Fibroblast of villous mesenchyme (primary cell): ENCODE measurements around the gene ZNF443. TPM values are rescaled to one million over a fixed set of nuclear protein-coding genes. Genes with fewer than 3 reads are reported as not detected.
"Not testable (repeated sequence)": the region's sequence is repeated elsewhere in the genome, so short reads cannot be mapped to it uniquely, and the experiment has no call there.

ENCODE experiments used
- DNase-seq: peaks from one replicate; pipeline ENCODE4 v3.0.0-alpha.2; 2010; ENCODE audit warnings: low read depth
- H3K4me3 ChIP-seq: 2 replicates; pipeline ENCODE4 v1.5.1; 2011; ENCODE audit warnings: low read depth, mild to moderate bottlenecking, low read length
- CTCF ChIP-seq: IDR thresholded peaks from 2 replicates; pipeline ENCODE4 v1.5.1; 2012; ENCODE audit warnings: low read depth, mild to moderate bottlenecking, low read length; ENCODE audit not compliant: insufficient read depth
- total RNA-seq: library from RNA; depleted of rRNA; stranded (reverse); fragments of >200 nt; gene quantifications from 2 replicates; pipeline ENCODE4 v1.2.3, GENCODE V29; 2012

ZNF443 gene
- total RNA-seq, 1 donor, result 3.5 TPM

- no peak for TF ChIP-seq CTCF
- H3K4me3 ChIP-seq, result no peak overlapping the region
- DNase-seq, result no peak
Measured at GRCh38 chr19:12481781-12482508, 41.1 kb upstream of the ZNF443 start.

GRCh38 chr19:12478234-12478941, 37.6 kb upstream of the ZNF443 start:
- no peak for TF ChIP-seq CTCF
- DNase-seq, result no peak
- H3K4me3 ChIP-seq, result no peak overlapping the region

GRCh38 chr19:12467651-12468050, 26.8 kb upstream of the ZNF443 start:
- H3K4me3 ChIP-seq, DNase-seq: not testable (repeated sequence)

GRCh38 chr19:12465211-12465610, 24.4 kb upstream of the ZNF443 start:
- H3K4me3 ChIP-seq, result no peak overlapping the region
- TF ChIP-seq CTCF, result no peak
- no peak for DNase-seq

- H3K4me3 ChIP-seq, result no peak overlapping the region
- no peak for DNase-seq
- no peak for TF ChIP-seq CTCF
Measured at GRCh38 chr19:12464769-12465168, 23.9 kb upstream of the ZNF443 start.

GRCh38 chr19:12464139-12464538, 23.3 kb upstream of the ZNF443 start:
- not testable (repeated sequence) for H3K4me3 ChIP-seq, DNase-seq

GRCh38 chr19:12453495-12453894, 12.7 kb upstream of the ZNF443 start:
- no peak for DNase-seq
- no peak for TF ChIP-seq CTCF
- no peak overlapping the region for H3K4me3 ChIP-seq

GRCh38 chr19:12450844-12451243, 10.0 kb upstream of the ZNF443 start:
- H3K4me3 ChIP-seq, result no peak overlapping the region
- TF ChIP-seq CTCF, result no peak
- no peak for DNase-seq
